Measurements from ENCODE around the gene ZBTB12.

DNA sequence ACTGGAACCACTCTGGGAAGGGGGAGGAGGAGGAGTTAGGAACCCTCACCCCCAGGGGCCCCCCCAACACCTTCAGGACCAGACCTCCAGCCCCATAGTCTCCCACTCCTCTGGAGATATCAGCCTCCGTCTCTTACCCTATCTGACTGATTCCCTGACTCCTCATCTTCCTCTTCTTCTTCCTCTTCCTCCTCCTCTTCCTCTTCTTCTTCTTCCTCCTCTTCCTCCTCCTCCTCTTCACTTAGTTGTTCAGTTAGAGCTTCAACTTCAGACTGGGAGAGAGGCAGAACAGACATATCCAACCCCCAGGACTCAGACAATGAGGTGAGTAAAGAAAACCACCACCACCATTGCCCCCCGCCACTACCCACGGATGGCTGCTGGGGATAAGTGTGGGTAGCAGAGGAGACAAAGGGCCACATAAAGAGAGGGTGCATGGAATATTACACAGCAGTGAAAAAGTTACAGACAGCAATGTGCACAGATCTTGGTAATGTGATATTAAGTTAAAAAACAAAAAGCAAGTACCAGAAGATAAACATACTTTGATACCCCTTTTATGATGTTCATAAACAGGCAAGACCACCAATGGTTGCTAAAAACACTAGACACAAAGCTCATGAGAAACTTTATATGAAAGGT lies 12.4 kb downstream of the ZBTB12 start:
- TF ChIP-seq, protein P1, sequence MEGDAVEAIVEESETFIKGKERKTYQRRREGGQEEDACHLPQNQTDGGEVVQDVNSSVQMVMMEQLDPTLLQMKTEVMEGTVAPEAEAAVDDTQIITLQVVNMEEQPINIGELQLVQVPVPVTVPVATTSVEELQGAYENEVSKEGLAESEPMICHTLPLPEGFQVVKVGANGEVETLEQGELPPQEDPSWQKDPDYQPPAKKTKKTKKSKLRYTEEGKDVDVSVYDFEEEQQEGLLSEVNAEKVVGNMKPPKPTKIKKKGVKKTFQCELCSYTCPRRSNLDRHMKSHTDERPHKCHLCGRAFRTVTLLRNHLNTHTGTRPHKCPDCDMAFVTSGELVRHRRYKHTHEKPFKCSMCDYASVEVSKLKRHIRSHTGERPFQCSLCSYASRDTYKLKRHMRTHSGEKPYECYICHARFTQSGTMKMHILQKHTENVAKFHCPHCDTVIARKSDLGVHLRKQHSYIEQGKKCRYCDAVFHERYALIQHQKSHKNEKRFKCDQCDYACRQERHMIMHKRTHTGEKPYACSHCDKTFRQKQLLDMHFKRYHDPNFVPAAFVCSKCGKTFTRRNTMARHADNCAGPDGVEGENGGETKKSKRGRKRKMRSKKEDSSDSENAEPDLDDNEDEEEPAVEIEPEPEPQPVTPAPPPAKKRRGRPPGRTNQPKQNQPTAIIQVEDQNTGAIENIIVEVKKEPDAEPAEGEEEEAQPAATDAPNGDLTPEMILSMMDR (IDR thresholded peaks at IDR 0.05; ENCODE audit: low read length), result no peak
- no peak for TF ChIP-seq EZH2 (IDR thresholded peaks at IDR 0.05; ENCODE audit: borderline replicate concordance, low read length)

Measured in OCI-LY1 (cell line).